K562 (cell line): ENCODE results near the gene MAST4. TPM values are rescaled to one million over a fixed set of nuclear protein-coding genes. Genes with fewer than 3 reads are reported as not detected.

Experiments
- ATAC-seq: fragments of 200-7000 bp; cut with Tn5 transposase; 3 replicates; pipeline ENCODE4 v1.9.1; 2020; ENCODE audit warnings: moderate library complexity
- BruUV-seq: library from RNA; stranded (reverse); fragments of 400-500 nt; replicated peaks from 2 replicates; lab custom pipeline; 2021; lab: Mats Ljungman, UMichigan
- CTCF ChIA-PET: fragments of 300-600 bp; formaldehyde crosslinking; extraction: SDS; loops from one replicate; lab custom pipeline; 2021; ENCODE audit warnings: low intra/inter-chr PET ratio; lab: Yijun Ruan, JAX
- POLR2A ChIA-PET: fragments of 300-600, 350-650 bp; sonication (Branson Sonifier 250); formaldehyde crosslinking; extraction: SDS; loops from one replicate; lab custom pipeline; 2021; ENCODE audit warnings: antibody characterized with exemption, inconsistent platforms; lab: Yijun Ruan, JAX
- DNase-seq, 4 experiments: peaks; one replicate each; pipeline versions ENCODE4 v3.0.0 to v3.0.0-alpha.2; 2011 to 2018; ENCODE audit warnings: low spot score in 3 of 4, mixed read lengths in 3 of 4; ENCODE audit errors: extremely low read depth in 1 of 4
- FAIRE-seq: peaks from 2 replicates; lab custom pipeline; 2011; peaks lifted over from hg19 to GRCh38; lab: Jason Lieb, UNC
- H2AFZ ChIP-seq: 2 replicates; pipeline ENCODE4 v1.6.0; 2011; ENCODE audit warnings: low read depth, low read length, control low read depth, inconsistent platforms
- H3K27ac ChIP-seq: fragments of 200-600 bp; 3 replicates; pipeline ENCODE4 v1.8.0; 2011; ENCODE audit warnings: low read depth, mild to moderate bottlenecking, control low read depth, inconsistent platforms, low read length, moderate library complexity, mixed read lengths; ENCODE audit errors: extremely low read depth
- H3K27me3 ChIP-seq, 2 experiments: fragments of 300-600 bp in 1 of 2; 2 replicates in 1 of 2; 3 replicates in 1 of 2; pipeline versions ENCODE4 v1.6.0 to v1.8.0; 2011; ENCODE audit warnings: inconsistent platforms in 2 of 2, low read length in 2 of 2, mild to moderate bottlenecking in 1 of 2, mixed read lengths in 1 of 2, moderate library complexity in 1 of 2; ENCODE audit not compliant: control insufficient read depth in 2 of 2, insufficient read depth in 2 of 2
- H3K36me3 ChIP-seq: fragments of 300-600 bp; 3 replicates; pipeline ENCODE4 v1.8.0; 2011; ENCODE audit warnings: mild to moderate bottlenecking, low read length, inconsistent platforms; ENCODE audit not compliant: control insufficient read depth, insufficient read depth
- H3K4me1 ChIP-seq, 2 experiments: fragments of 200-600 bp in 1 of 2; replicated peaks in 1 of 2; 2 replicates in 1 of 2; 3 replicates in 1 of 2; pipeline versions ENCODE4 v1.5.1 to v1.8.0; 2011; ENCODE audit warnings: inconsistent platforms in 2 of 2, low read length in 2 of 2, mild to moderate bottlenecking in 1 of 2, mixed read lengths in 1 of 2, moderate library complexity in 1 of 2; ENCODE audit not compliant: control insufficient read depth in 2 of 2, insufficient read depth in 2 of 2
- H3K4me2 ChIP-seq: 2 replicates; pipeline ENCODE4 v1.6.1; 2011; ENCODE audit warnings: low read length, control low read depth, inconsistent platforms, mixed read lengths; ENCODE audit not compliant: insufficient read depth
- H3K4me3 ChIP-seq: fragments of 200-600 bp; sonication (generic), shearing (Covaris generic); 2 replicates; pipeline ENCODE4 v1.5.1; 2016; ENCODE audit warnings: control low read depth, inconsistent platforms
- H3K79me2 ChIP-seq: fragments of 200-600 bp; 3 replicates; pipeline ENCODE4 v1.8.0; 2011; ENCODE audit warnings: low read length, inconsistent platforms; ENCODE audit not compliant: control insufficient read depth, insufficient read depth
- H3K9ac ChIP-seq, 2 experiments: 2 replicates each; pipeline versions ENCODE4 v1.6.0 to v1.6.1; 2011; ENCODE audit warnings: low read depth in 2 of 2, low read length in 2 of 2, control low read depth in 1 of 2, inconsistent platforms in 1 of 2, mild to moderate bottlenecking in 1 of 2, mixed read lengths in 1 of 2; ENCODE audit not compliant: insufficient read depth in 1 of 2
- H3K9me1 ChIP-seq: one replicate; pipeline ENCODE4 v1.6.0; 2011; ENCODE audit warnings: inconsistent platforms, mild to moderate bottlenecking, low read length, moderate library complexity; ENCODE audit not compliant: control insufficient read depth, insufficient read depth
- H3K9me3 ChIP-seq: replicated peaks from 2 replicates; pipeline ENCODE4 v1.5.1; 2011; ENCODE audit warnings: low read depth, low read length, inconsistent platforms; ENCODE audit not compliant: control insufficient read depth, insufficient read depth
- H4K20me1 ChIP-seq: replicated peaks from 2 replicates; pipeline ENCODE4 v1.6.1; 2011; ENCODE audit warnings: low read length, inconsistent platforms, mixed read lengths; ENCODE audit not compliant: control insufficient read depth, insufficient read depth
- ARID3A ChIP-seq: IDR thresholded peaks from 2 replicates; pipeline ENCODE4 v1.6.1; 2012; ENCODE audit warnings: low read depth, low read length, improper control_type of control experiment, borderline replicate concordance
- GMEB1 ChIP-seq: fragments of 250-450 bp; sonication (Bioruptor Pico); IDR thresholded peaks from 2 replicates; pipeline ENCODE4 v1.4.0; 2020; ENCODE audit warnings: mild to moderate bottlenecking
- HDAC6 ChIP-seq: IDR thresholded peaks from 2 replicates; pipeline ENCODE4 v1.6.1; 2012; ENCODE audit warnings: low read depth, mild to moderate bottlenecking, control low read depth, inconsistent platforms, low read length, moderate library complexity
- HNRNPL ChIP-seq: fragments of 200-400 bp; formaldehyde crosslinking; IDR thresholded peaks from 2 replicates; pipeline ENCODE4 v1.6.1; 2017; ENCODE audit warnings: low read depth, mild to moderate bottlenecking, low read length
- HSF4 ChIP-seq: fragments of 250-450 bp; sonication (Bioruptor Pico); IDR thresholded peaks from 2 replicates; pipeline ENCODE4 v2.1.2; 2022; ENCODE audit warnings: mild to moderate bottlenecking, moderate library complexity, borderline replicate concordance
- ILK ChIP-seq: fragments of 450-650 bp; IDR thresholded peaks from 2 replicates; pipeline ENCODE4 v1.6.1; 2016; ENCODE audit warnings: missing genetic modification characterization, low read depth, mild to moderate bottlenecking, missing compliant biosample characterization, moderate library complexity, borderline replicate concordance
- MAFG ChIP-seq: fragments of 450-650 bp; conservative IDR thresholded peaks from 2 replicates; pipeline ENCODE4 v1.6.1; 2016; ENCODE audit warnings: missing genetic modification characterization, missing compliant biosample characterization
- NFE2L1 ChIP-seq: fragments of 450-650 bp; IDR thresholded peaks from 2 replicates; pipeline ENCODE4 v1.6.1; 2016; ENCODE audit warnings: missing genetic modification characterization, low read depth, mild to moderate bottlenecking, missing compliant biosample characterization, moderate library complexity, borderline replicate concordance
- SMARCA4 ChIP-seq: fragments of 450-650 bp; IDR thresholded peaks from 2 replicates; pipeline ENCODE4 v1.6.1; 2016
- VEZF1 ChIP-seq: fragments of 200-800 bp; sonication (Bioruptor generic); IDR thresholded peaks from 2 replicates; pipeline ENCODE4 v1.6.1; 2017; ENCODE audit warnings: missing genetic modification characterization, missing compliant biosample characterization
- ZNF766 ChIP-seq: fragments of 200-800 bp; sonication (Bioruptor generic); conservative IDR thresholded peaks from 2 replicates; pipeline ENCODE4 v1.6.1; 2016; ENCODE audit warnings: missing genetic modification characterization, missing compliant biosample characterization
- WGBS: fragments of 100-300 bp; shearing (Covaris generic); methylation state at CpG from one replicate; pipeline ENCODE4 v1.1.6; 2016; ENCODE audit warnings: low coverage, mixed read lengths; ENCODE audit not compliant: insufficient coverage; ENCODE audit errors: missing lambda C conversion rate; 5-methylcytosine and 5-hydroxymethylcytosine counted together
- in situ Hi-C: fragments of 300-500 bp; cut with MboI; formaldehyde crosslinking; loops from 4 replicates; pipeline ENCODE4 v1.15.0; 2018; ENCODE audit warnings: inconsistent platforms, mixed read lengths
- intact Hi-C: fragments of 100-400 bp; cut with micrococcal nuclease; formaldehyde crosslinking; loops from 2 replicates; pipeline ENCODE4 v1.14.2; 2022
- polyA plus RNA-seq, 8 experiments: library from polyadenylated mRNA; depleted of rRNA in 4 of 8; stranded (reverse) in 5 of 8; unstranded in 3 of 8; fragments of >200 nt; fragmentation: Nextera tagmentation in 2 of 8; fragmentation: Illumina TruSeq in 1 of 8; extraction: Ambion mirVana in 2 of 8; extraction: Trizol in 1 of 8; gene quantifications; 2 replicates each; pipeline versions ENCODE4 v1.2.1 to v1.2.3, GENCODE V29; 2011 to 2014; ENCODE audit warnings: inconsistent platforms in 1 of 8, missing spikeins in 1 of 8
- total RNA-seq, 7 experiments: library from RNA; depleted of rRNA in 6 of 7; stranded (reverse); fragments of >200 nt in 6 of 7; fragmentation: Illumina TruSeq in 2 of 7; extraction: Trizol in 2 of 7; gene quantifications; 2 replicates each; pipeline versions ENCODE4 v1.2.1 to v1.2.3, GENCODE V29; 2011 to 2021; ENCODE audit warnings: low replicate concordance in 1 of 7

The MAST4 gene
- total and polyA plus RNA-seq, 9 of the 15 experiments (the other 6 are each of a cell fraction or from before 2014, with no cell fraction given): 0.88 to 10.1 (median 5.2) TPM

- BruUV-seq: no TSS peak
- Histone ChIP-seq H2AFZ (no peak overlapping the region), H3K27me3 (peaks cover 0 to 5% of the 10 kb centered on the region in 2 experiments; a peak in 3 of 5 replicates), H3K4me2 (no peak overlapping the region), H3K4me3 (no peak overlapping the region), H3K9me3 (no peaks in the 10 kb centered on the region), H3K27ac (no peak overlapping the region), H3K9me1 (no peaks in the 10 kb centered on the region), H3K79me2 (no peaks in the 10 kb centered on the region), H3K36me3 (no peaks in the 10 kb centered on the region), H4K20me1 (no peaks in the 10 kb centered on the region), H3K9ac (no peak overlapping the region), H3K4me1 (no peaks in the 10 kb centered on the region)
- DNase-seq: no peak
- TF ChIP-seq MAFG: no peak
- TF ChIP-seq ZNF766 (CRISPR knock-in tag): no peak
- TF ChIP-seq HNRNPL: no peak
- no peak for TF ChIP-seq NFE2L1
- no peak for TF ChIP-seq SMARCA4
- no peak for TF ChIP-seq ILK (tag)
- TF ChIP-seq HSF4 (CRISPR knock-in tag): no peak
- TF ChIP-seq ARID3A: no peak
- no peak for TF ChIP-seq VEZF1
- TF ChIP-seq HDAC6: no peak
- no peak for TF ChIP-seq GMEB1 (CRISPR knock-in tag)
- 3% methylated on average over 5 of the region's 5 CpGs for WGBS
- intact Hi-C loops (no loop called here), in situ Hi-C loops (no loop called here)
- no peak for ATAC-seq
- ChIA-PET POLR2A (interaction anchor here (0.6 to 1.4 kb wide), 2 partner anchors 9 to 12 kb away, joined by 3 read pairs; no protein-coding TSS in a partner anchor), CTCF (no interaction called here)
- FAIRE-seq: no peak
Observed at GRCh38 chr5:66982470-66982869, 386.3 kb downstream of the MAST4 start.
